ACC112 (cell line): ENCODE measurements around the gene APOA1.

Experiments used
- H2AFZ ChIP-seq: fragments of 200-600 bp; sonication (generic); one replicate; pipeline ENCODE4 v1.6.0; 2017; ENCODE audit warnings: antibody characterized with exemption, low read length; ENCODE audit not compliant: unreplicated experiment
- H3K27ac ChIP-seq: fragments of 200-600 bp; sonication (generic); 2 replicates; pipeline ENCODE4 v1.5.1; 2014; ENCODE audit warnings: low read depth, mild to moderate bottlenecking, antibody characterized with exemption, low read length, moderate library complexity
- H3K27me3 ChIP-seq: fragments of 200-600 bp; sonication (generic); 2 replicates; pipeline ENCODE4 v1.6.1; 2014; ENCODE audit warnings: mild to moderate bottlenecking, antibody characterized with exemption, low read length, moderate library complexity, mixed read lengths; ENCODE audit not compliant: insufficient read depth
- H3K36me3 ChIP-seq: fragments of 200-600 bp; sonication (generic); 2 replicates; pipeline ENCODE4 v1.6.1; 2016; ENCODE audit warnings: mild to moderate bottlenecking, antibody characterized with exemption, low read length, moderate library complexity, mixed read lengths; ENCODE audit not compliant: insufficient read depth
- H3K4me1 ChIP-seq: fragments of 200-600 bp; sonication (generic); one replicate; pipeline ENCODE4 v1.6.1; 2016; ENCODE audit warnings: low read length, mixed read lengths; ENCODE audit not compliant: insufficient read depth, unreplicated experiment, control insufficient read depth
- H3K4me3 ChIP-seq: fragments of 200-600 bp; sonication (generic); 2 replicates; pipeline ENCODE4 v1.5.1; 2014; ENCODE audit warnings: mild to moderate bottlenecking, low read depth, low read length
- H3K79me2 ChIP-seq: fragments of 200-600 bp; sonication (generic); one replicate; pipeline ENCODE4 v1.6.0; 2016; ENCODE audit warnings: low read length; ENCODE audit not compliant: control insufficient read depth, unreplicated experiment, insufficient read depth

Gene APOA1

GRCh38 chr11:116870054-116870453 is 32.6 kb upstream of the APOA1 start:
- H3K4me3 ChIP-seq = no peak overlapping the region
- H3K79me2 ChIP-seq = no peaks in the 10 kb centered on the region
- H3K27ac ChIP-seq = no peak overlapping the region
- peaks cover 28% of the 10 kb centered on the region for H3K4me1 ChIP-seq
- no peak overlapping the region for H2AFZ ChIP-seq
- H3K36me3 ChIP-seq = peaks cover 30% of the 10 kb centered on the region
- no peaks in the 10 kb centered on the region for H3K27me3 ChIP-seq

DNA sequence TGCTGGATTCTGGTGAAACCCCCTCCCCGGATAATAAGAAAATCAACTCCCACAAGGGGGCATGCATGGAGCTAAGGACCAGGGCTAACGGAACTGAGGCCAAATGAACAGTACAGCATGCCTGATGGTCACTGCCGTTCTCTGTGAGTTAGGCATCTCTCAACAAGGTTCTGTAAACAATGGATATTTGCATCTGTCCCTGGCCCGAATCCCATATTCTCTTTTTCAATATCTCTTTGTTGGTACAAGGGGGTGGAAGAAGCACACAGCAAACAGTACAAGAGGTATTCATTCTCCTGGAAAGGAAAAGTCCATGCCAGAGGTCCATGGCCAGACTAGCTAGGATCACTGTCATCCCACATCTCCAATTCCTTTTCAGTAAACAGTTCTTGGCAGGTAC is 32.2 kb upstream of the APOA1 start:
- Histone ChIP-seq H3K4me3 (no peak overlapping the region), H3K79me2 (no peaks in the 10 kb centered on the region), H3K36me3 (peaks cover 30% of the 10 kb centered on the region), H3K4me1 (peaks cover 23% of the 10 kb centered on the region), H3K27me3 (no peaks in the 10 kb centered on the region), H3K27ac (no peak overlapping the region), H2AFZ (no peak overlapping the region)

GRCh38 chr11:116868066-116868465 is 30.6 kb upstream of the APOA1 start:
- Histone ChIP-seq H3K27ac (no peak overlapping the region), H3K4me1 (peaks cover 18% of the 10 kb centered on the region), H3K4me3 (no peak overlapping the region), H3K36me3 (peaks cover 22% of the 10 kb centered on the region), H2AFZ (no peak overlapping the region), H3K79me2 (no peaks in the 10 kb centered on the region), H3K27me3 (no peaks in the 10 kb centered on the region)

- Histone ChIP-seq H3K36me3 (peaks cover 22% of the 10 kb centered on the region), H2AFZ (no peak overlapping the region)
Measured at GRCh38 chr11:116867619-116868018, 30.2 kb upstream of the APOA1 start.

GRCh38 chr11:116866804-116867455 is 29.5 kb upstream of the APOA1 start:
- no peak overlapping the region for H3K27ac ChIP-seq
- H3K4me3 ChIP-seq = no peak overlapping the region
- H3K27me3 ChIP-seq = no peaks in the 10 kb centered on the region
- H2AFZ ChIP-seq = no peak overlapping the region
- H3K79me2 ChIP-seq = no peaks in the 10 kb centered on the region
- peaks cover 22% of the 10 kb centered on the region for H3K36me3 ChIP-seq
- H3K4me1 ChIP-seq = peaks cover 17% of the 10 kb centered on the region

More at GRCh38 chr11:116867619-116868018, 30.2 kb upstream of the APOA1 start:
- Histone ChIP-seq H3K4me3 (no peak overlapping the region), H3K79me2 (no peaks in the 10 kb centered on the region), H3K4me1 (peaks cover 18% of the 10 kb centered on the region), H3K27me3 (no peaks in the 10 kb centered on the region), H3K27ac (no peak overlapping the region)

- no peaks in the 10 kb centered on the region for H3K27me3 ChIP-seq
- no peak overlapping the region for H2AFZ ChIP-seq
- peaks cover 27% of the 10 kb centered on the region for H3K36me3 ChIP-seq
- H3K27ac ChIP-seq = no peak overlapping the region
- H3K4me3 ChIP-seq = no peak overlapping the region
- H3K79me2 ChIP-seq = no peaks in the 10 kb centered on the region
- H3K4me1 ChIP-seq = peaks cover 15% of the 10 kb centered on the region
Measured at GRCh38 chr11:116865696-116866095, 28.3 kb upstream of the APOA1 start.

GRCh38 chr11:116864531-116864930 is 27.1 kb upstream of the APOA1 start:
- Histone ChIP-seq H3K27ac (no peak overlapping the region), H3K79me2 (no peaks in the 10 kb centered on the region), H3K4me1 (peaks cover 13% of the 10 kb centered on the region), H3K4me3 (no peak overlapping the region), H3K36me3 (peaks cover 30% of the 10 kb centered on the region), H3K27me3 (no peaks in the 10 kb centered on the region), H2AFZ (no peak overlapping the region)

- Histone ChIP-seq H3K27me3 (no peaks in the 10 kb centered on the region), H3K4me3 (no peak overlapping the region), H3K4me1 (peaks cover 13% of the 10 kb centered on the region), H3K36me3 (peaks cover 27% of the 10 kb centered on the region), H2AFZ (no peak overlapping the region), H3K79me2 (no peaks in the 10 kb centered on the region), H3K27ac (no peak overlapping the region)
Measured at GRCh38 chr11:116862951-116863350, 25.5 kb upstream of the APOA1 start.

DNA sequence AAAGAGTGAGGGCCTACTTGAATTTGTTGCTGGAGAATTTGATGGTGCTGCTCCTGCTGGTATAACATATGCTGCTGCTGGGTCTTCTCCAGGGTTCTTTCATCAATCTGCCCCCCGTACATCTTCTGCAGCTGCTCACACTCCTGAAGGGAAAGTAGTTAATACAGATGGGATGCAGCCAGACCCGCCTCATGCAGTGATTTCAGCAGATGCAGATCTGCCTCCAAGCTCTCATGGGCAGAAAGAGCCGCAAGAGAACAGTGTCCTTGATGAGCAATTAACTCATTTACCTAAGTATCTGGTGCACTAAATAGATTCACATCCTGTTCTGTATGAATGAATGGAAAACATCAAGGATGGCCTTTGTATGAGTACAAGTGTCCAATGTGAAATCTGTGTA is 24.8 kb upstream of the APOA1 start:
- peaks cover 26% of the 10 kb centered on the region for H3K36me3 ChIP-seq
- no peak overlapping the region for H2AFZ ChIP-seq
- no peaks in the 10 kb centered on the region for H3K27me3 ChIP-seq
- no peak overlapping the region for H3K4me3 ChIP-seq
- peaks cover 13% of the 10 kb centered on the region for H3K4me1 ChIP-seq
- H3K27ac ChIP-seq = peak overlapping the region; percentile 37; the same call in 1 of the 2 replicates
- no peaks in the 10 kb centered on the region for H3K79me2 ChIP-seq

- no peaks in the 10 kb centered on the region for H3K79me2 ChIP-seq
- peak overlapping the region; percentile 77 for H3K27ac ChIP-seq
- H3K36me3 ChIP-seq = peaks cover 28% of the 10 kb centered on the region; the same call in 1 of the 2 replicates
- H3K27me3 ChIP-seq = no peaks in the 10 kb centered on the region
- no peak overlapping the region for H2AFZ ChIP-seq
- H3K4me1 ChIP-seq = peaks cover 13% of the 10 kb centered on the region
- H3K4me3 ChIP-seq = no peak overlapping the region
Measured at GRCh38 chr11:116861539-116861938, 24.1 kb upstream of the APOA1 start.

DNA sequence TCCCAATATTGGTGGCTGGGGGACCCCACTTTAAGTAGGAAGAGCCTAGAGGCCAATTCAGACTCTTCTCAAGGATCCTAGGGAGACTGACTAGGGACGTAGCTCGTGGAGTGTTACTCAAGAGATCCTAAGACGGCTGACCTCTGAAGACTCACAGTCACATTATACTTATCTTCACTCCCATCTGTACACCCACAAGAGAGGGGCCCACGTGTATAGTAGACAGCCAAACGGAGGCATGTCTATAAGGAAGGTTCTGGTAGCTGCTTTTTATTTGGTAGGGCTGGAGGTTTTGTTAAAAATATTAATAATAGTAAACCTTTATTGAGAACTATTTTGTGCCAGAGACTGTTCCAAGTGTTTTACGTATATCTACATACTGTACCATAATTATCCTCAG is 22.9 kb upstream of the APOA1 start:
- H3K27ac ChIP-seq = no peak overlapping the region
- no peaks in the 10 kb centered on the region for H3K27me3 ChIP-seq
- H3K79me2 ChIP-seq = no peaks in the 10 kb centered on the region
- H2AFZ ChIP-seq = no peak overlapping the region
- peaks cover 28% of the 10 kb centered on the region; the same call in 1 of the 2 replicates for H3K36me3 ChIP-seq
- no peak overlapping the region for H3K4me3 ChIP-seq
- peaks cover 13% of the 10 kb centered on the region for H3K4me1 ChIP-seq
